SK-N-SH (cell line): ENCODE measurements around the gene IDH3G. TPM values are rescaled to one million over a fixed set of nuclear protein-coding genes. Genes with fewer than 3 reads are reported as not detected.

Source experiments
- CTCF ChIA-PET: fragments of 300-600, 350-600 bp; formaldehyde crosslinking; extraction: SDS; loops from one replicate; lab custom pipeline; 2021; lab: Yijun Ruan, JAX
- POLR2A ChIA-PET: fragments of 350-600 bp; sonication (Branson Sonifier 250); formaldehyde crosslinking; extraction: SDS; loops from one replicate; lab custom pipeline; 2020; ENCODE audit warnings: antibody characterized with exemption, inconsistent platforms; lab: Yijun Ruan, JAX
- DNase-seq: peaks from one replicate; pipeline ENCODE4 v3.0.0; 2012
- H2AFZ ChIP-seq: fragments of 200-600 bp; sonication (generic); 2 replicates; pipeline ENCODE4 v1.8.1; 2016; ENCODE audit warnings: antibody characterized with exemption, mild to moderate bottlenecking, low read depth
- H3F3A ChIP-seq: fragments of 200-600 bp; sonication (generic); replicated peaks from 2 replicates; pipeline ENCODE3; 2016; ENCODE audit warnings: antibody characterized with exemption, mild to moderate bottlenecking; ENCODE audit not compliant: insufficient read depth
- H3K27ac ChIP-seq, 2 experiments: fragments of 200-500 bp in 1 of 2; fragments of 200-600 bp in 1 of 2; sonication (Bioruptor generic) in 1 of 2; sonication (generic), shearing (Covaris generic) in 1 of 2; 2 replicates each; pipeline versions ENCODE4 v1.5.1 to v1.6.1; 2014 to 2016; ENCODE audit warnings: low read depth in 2 of 2, inconsistent platforms in 1 of 2, low read length in 1 of 2, mild to moderate bottlenecking in 1 of 2, mixed read lengths in 1 of 2
- H3K27me3 ChIP-seq: fragments of 200-600 bp; sonication (generic), shearing (Covaris generic); 2 replicates; pipeline ENCODE4 v1.6.1; 2016; ENCODE audit warnings: mixed run types; ENCODE audit not compliant: insufficient read depth
- H3K36me3 ChIP-seq, 2 experiments: fragments of 200-500 bp in 1 of 2; fragments of 200-600 bp in 1 of 2; sonication (Bioruptor generic) in 1 of 2; sonication (generic) in 1 of 2; replicated peaks in 1 of 2; 2 replicates each; pipeline versions ENCODE3 to v1.5.1; 2014 to 2016; ENCODE audit warnings: low read length in 1 of 2, mild to moderate bottlenecking in 1 of 2; ENCODE audit not compliant: insufficient read depth in 2 of 2, control insufficient read depth in 1 of 2
- H3K4me1 ChIP-seq, 2 experiments: fragments of 200-500 bp in 1 of 2; fragments of 200-600 bp in 1 of 2; sonication (Bioruptor generic) in 1 of 2; sonication (generic), shearing (Covaris generic) in 1 of 2; 2 replicates each; pipeline versions ENCODE4 v1.5.1 to v1.6.1; 2014 to 2016; ENCODE audit warnings: low read depth in 1 of 2, low read length in 1 of 2, mixed run types in 1 of 2; ENCODE audit not compliant: insufficient read depth in 2 of 2, control insufficient read depth in 1 of 2
- H3K4me2 ChIP-seq: fragments of 200-600 bp; sonication (generic), shearing (Covaris generic); 2 replicates; pipeline ENCODE4 v1.6.1; 2017; ENCODE audit warnings: mixed run types
- H3K4me3 ChIP-seq, 2 experiments: fragments of 200-500 bp in 1 of 2; fragments of 200-600 bp in 1 of 2; sonication (Bioruptor generic) in 1 of 2; sonication (generic), shearing (Covaris generic) in 1 of 2; 2 replicates each; pipeline versions ENCODE4 v1.5.1 to v1.8.1; 2014 to 2016; ENCODE audit warnings: low read depth in 2 of 2, inconsistent platforms in 1 of 2, low read length in 1 of 2, mild to moderate bottlenecking in 1 of 2, mixed read lengths in 1 of 2, moderate library complexity in 1 of 2
- H3K79me2 ChIP-seq: fragments of 200-600 bp; sonication (generic); 2 replicates; pipeline ENCODE4 v1.8.1; 2017; ENCODE audit warnings: mild to moderate bottlenecking; ENCODE audit not compliant: insufficient read depth
- H3K9ac ChIP-seq: fragments of 200-600 bp; sonication (generic); 2 replicates; pipeline ENCODE4 v1.6.1; 2017; ENCODE audit warnings: mixed run types
- H3K9me2 ChIP-seq: fragments of 200-600 bp; sonication (generic); 2 replicates; pipeline ENCODE4 v1.6.1; 2017; ENCODE audit warnings: mixed run types
- H3K9me3 ChIP-seq: fragments of 200-600 bp; sonication (generic); 2 replicates; pipeline ENCODE4 v1.6.1; 2017; ENCODE audit warnings: mixed run types, mild to moderate bottlenecking, moderate library complexity
- H4K20me1 ChIP-seq: fragments of 200-600 bp; sonication (generic); 2 replicates; pipeline ENCODE4 v1.6.1; 2017; ENCODE audit warnings: mild to moderate bottlenecking, mixed run types; ENCODE audit not compliant: insufficient read depth
- CHD2 ChIP-seq: fragments of 150-350 bp; IDR thresholded peaks from 2 replicates; pipeline ENCODE4 v1.6.1; 2018; ENCODE audit warnings: low read length; ENCODE audit not compliant: partially characterized antibody
- ELF1 ChIP-seq: IDR thresholded peaks from 2 replicates; pipeline ENCODE4 v1.4.0; 2012
- EP300 ChIP-seq, 2 experiments: IDR thresholded peaks; 2 replicates each; pipeline versions ENCODE4 v1.4.0 to v1.6.1; 2012; ENCODE audit warnings: borderline replicate concordance in 1 of 2, low read depth in 1 of 2, low read length in 1 of 2
- EZH2phosphoT487 ChIP-seq: fragments of 200-600 bp; sonication (generic); IDR thresholded peaks from 2 replicates; pipeline ENCODE4 v1.6.1; 2017; ENCODE audit warnings: low read depth, mixed run types, mild to moderate bottlenecking, antibody characterized with exemption, moderate library complexity, borderline replicate concordance
- FOSL2 ChIP-seq: IDR thresholded peaks from 2 replicates; pipeline ENCODE4 v1.4.0; 2012; ENCODE audit warnings: low read depth, mild to moderate bottlenecking, moderate library complexity, borderline replicate concordance
- MAX ChIP-seq: IDR thresholded peaks from 2 replicates; pipeline ENCODE4 v1.4.0; 2012; ENCODE audit warnings: low read depth
- MEF2A ChIP-seq: IDR thresholded peaks from 2 replicates; pipeline ENCODE4 v1.4.0; 2012; ENCODE audit warnings: low read depth, borderline replicate concordance
- MXI1 ChIP-seq: IDR thresholded peaks from 2 replicates; pipeline ENCODE4 v1.6.1; 2012; ENCODE audit warnings: mild to moderate bottlenecking, low read depth, low read length, improper control_type of control experiment
- NRF1 ChIP-seq: IDR thresholded peaks from 2 replicates; pipeline ENCODE4 v1.6.1; 2012; ENCODE audit warnings: low read depth, mild to moderate bottlenecking, low read length
- PBX3 ChIP-seq: IDR thresholded peaks from 2 replicates; pipeline ENCODE4; 2012
- RCOR1 ChIP-seq: fragments of 150-350 bp; IDR thresholded peaks from 2 replicates; pipeline ENCODE4 v1.6.1; 2017; ENCODE audit warnings: antibody characterized with exemption, low read length
- RFX5 ChIP-seq: IDR thresholded peaks from 2 replicates; pipeline ENCODE4 v1.6.1; 2012; ENCODE audit warnings: mild to moderate bottlenecking, improper control_type of control experiment, low read length
- RXRA ChIP-seq: IDR thresholded peaks from 2 replicates; pipeline ENCODE4 v1.4.0; 2012; ENCODE audit warnings: low read depth, mild to moderate bottlenecking, borderline replicate concordance
- SIN3A ChIP-seq: IDR thresholded peaks from 2 replicates; pipeline ENCODE4 v1.6.1; 2012; ENCODE audit warnings: low read depth, mild to moderate bottlenecking, low read length, moderate library complexity, borderline replicate concordance
- TEAD4 ChIP-seq: IDR thresholded peaks from 2 replicates; pipeline ENCODE4 v1.4.0; 2012; ENCODE audit warnings: mild to moderate bottlenecking, borderline replicate concordance; ENCODE audit not compliant: insufficient read depth
- USF2 ChIP-seq: fragments of 150-350 bp; IDR thresholded peaks from 2 replicates; pipeline ENCODE4 v1.6.1; 2017; ENCODE audit warnings: antibody characterized with exemption, low read length, low read depth, borderline replicate concordance
- ZBTB33 ChIP-seq: IDR thresholded peaks from 2 replicates; pipeline ENCODE4 v1.4.0; 2012; ENCODE audit warnings: low read depth, borderline replicate concordance
- WGBS: methylation state at CpG from one replicate; pipeline ENCODE4 v1.1.6; 2017; ENCODE audit warnings: low lambda C conversion rate; 5-methylcytosine and 5-hydroxymethylcytosine counted together
- polyA plus RNA-seq, 3 experiments: library from polyadenylated mRNA; depleted of rRNA; stranded (reverse); fragments of >200 nt; gene quantifications; 2 replicates each; pipeline ENCODE4 v1.2.3, GENCODE V29; 2012

The IDH3G gene
- polyA plus RNA-seq, 1 of the 3 experiments (the other 2 are of a cell fraction): 107 TPM

- Histone ChIP-seq H3K27ac (no peak overlapping the region), H3K79me2 (no peaks in the 10 kb centered on the region), H3K9me3 (no peaks in the 10 kb centered on the region), H3K9me2 (no peaks in the 10 kb centered on the region), H3K9ac (no peak overlapping the region), H3K4me2 (no peak overlapping the region), H3F3A (no peaks in the 10 kb centered on the region), H3K4me1 (no peaks in the 10 kb centered on the region; a peak in 1 of 4 replicates), H3K27me3 (peaks cover 9% of the 10 kb centered on the region), H3K36me3 (no peaks in the 10 kb centered on the region), H4K20me1 (no peaks in the 10 kb centered on the region), H3K4me3 (no peak overlapping the region), H2AFZ (no peak overlapping the region)
- ChIA-PET POLR2A (no interaction called here), CTCF (interaction anchor here (0.8 kb wide), 1 partner anchor 15 kb away, joined by 3 read pairs; no protein-coding TSS in a partner anchor)
- WGBS: 53% methylated on average over 18 of the region's 25 CpGs
- DNase-seq: no peak
- TF ChIP-seq ZBTB33 (no peak), RFX5 (no peak), MEF2A (no peak), PBX3 (no peak), SIN3A (no peak)
These were observed 10.4 kb upstream of the IDH3G start for GRCh38 chrX:153804621-153805020.

- Histone ChIP-seq H3K79me2 (no peaks in the 10 kb centered on the region), H3F3A (no peaks in the 10 kb centered on the region), H3K9ac (no peak overlapping the region), H3K27ac (no peak overlapping the region), H3K4me3 (no peak overlapping the region), H2AFZ (no peak overlapping the region), H4K20me1 (no peaks in the 10 kb centered on the region), H3K4me2 (no peak overlapping the region), H3K36me3 (no peaks in the 10 kb centered on the region), H3K27me3 (peaks cover 9% of the 10 kb centered on the region), H3K9me2 (no peaks in the 10 kb centered on the region), H3K9me3 (no peaks in the 10 kb centered on the region), H3K4me1 (no peaks in the 10 kb centered on the region; a peak in 1 of 4 replicates)
- 61% methylated on average over 15 of the region's 34 CpGs for WGBS
- POLR2A ChIA-PET: interaction anchor here (0.8 kb wide), 1 partner anchor 15 kb away, joined by 3 read pairs; no protein-coding TSS in a partner anchor
- no peak for TF ChIP-seq TEAD4
- TF ChIP-seq RFX5: no peak
- no peak for TF ChIP-seq RXRA
- TF ChIP-seq ZBTB33: no peak
- no peak for TF ChIP-seq NRF1
- TF ChIP-seq EP300 (IDR thresholded peaks at IDR 0.05; ENCODE audit: borderline replicate concordance in 1 of 2, low read depth in 1 of 2, low read length in 1 of 2): no peak
- TF ChIP-seq CHD2: no peak
- no peak for TF ChIP-seq MXI1
- TF ChIP-seq FOSL2: no peak
- no peak for TF ChIP-seq USF2
- TF ChIP-seq RCOR1: no peak
- no peak for TF ChIP-seq MAX
- TF ChIP-seq EZH2phosphoT487: no peak
- no peak for TF ChIP-seq ELF1
- CTCF ChIA-PET: interaction anchor here (1.1 kb wide), 2 partner anchors 14 to 81 kb away, joined by 3 read pairs; no protein-coding TSS in a partner anchor
- DNase-seq: no peak
These were observed 10.0 kb upstream of the IDH3G start for GRCh38 chrX:153804100-153804595.
